Activated CD8-positive, alpha-beta T cell treated with anti-CD3 and anti-CD28 coated beads, Interleukin-2, amount 10 ng/mL, durations not matched to agents 7 days and 5 days (primary cell): ENCODE data around the gene ANGEL1. TPM values are rescaled to one million over a fixed set of nuclear protein-coding genes. Genes with fewer than 3 reads are reported as not detected.

Source experiments
- ATAC-seq: fragments of 150-1000 bp; cut with Tn5 transposase; one replicate; pipeline ENCODE4 v1.10.0; 2021; ENCODE audit warnings: moderate library complexity
- CTCF ChIA-PET: fragments of 350-600 bp; sonication (Branson Sonifier 250); formaldehyde crosslinking; loops from one replicate; lab custom pipeline; 2021; ENCODE audit warnings: antibody characterized with exemption; lab: Charles Lee
- POLR2A ChIA-PET: fragments of 350-600 bp; sonication (Branson Sonifier 250); formaldehyde crosslinking; loops from one replicate; lab custom pipeline; 2021; ENCODE audit warnings: antibody characterized with exemption; lab: Charles Lee
- DNase-seq: peaks from one replicate; pipeline ENCODE4 v3.0.0-alpha.2; 2020
- H3K27ac Mint-ChIP-seq: one replicate; pipeline ENCODE4 v1.8.0; 2021; ENCODE audit warnings: mild to moderate bottlenecking, mixed read lengths
- H3K27me3 Mint-ChIP-seq: one replicate; pipeline ENCODE4 v1.8.0; 2021; ENCODE audit warnings: low read depth, mixed read lengths
- H3K36me3 Mint-ChIP-seq: one replicate; pipeline ENCODE4 v1.8.0; 2021; ENCODE audit warnings: low read depth, mixed read lengths
- H3K4me1 Mint-ChIP-seq: one replicate; pipeline ENCODE4 v1.8.0; 2021; ENCODE audit warnings: low read depth, mixed read lengths
- H3K4me3 Mint-ChIP-seq: one replicate; pipeline ENCODE4 v1.8.0; 2021; ENCODE audit warnings: mild to moderate bottlenecking, mixed read lengths
- H3K9me3 Mint-ChIP-seq: one replicate; pipeline ENCODE4 v1.8.0; 2022; ENCODE audit warnings: mixed read lengths; ENCODE audit not compliant: insufficient read depth
- total RNA-seq, 2 experiments: library from RNA; stranded (reverse); gene quantifications; one replicate each; pipeline ENCODE4 v1.2.3, GENCODE V29; 2021

Gene ANGEL1
- total RNA-seq, 2 experiments from 2014 or later, result 11.5 to 13.7 TPM

DNA sequence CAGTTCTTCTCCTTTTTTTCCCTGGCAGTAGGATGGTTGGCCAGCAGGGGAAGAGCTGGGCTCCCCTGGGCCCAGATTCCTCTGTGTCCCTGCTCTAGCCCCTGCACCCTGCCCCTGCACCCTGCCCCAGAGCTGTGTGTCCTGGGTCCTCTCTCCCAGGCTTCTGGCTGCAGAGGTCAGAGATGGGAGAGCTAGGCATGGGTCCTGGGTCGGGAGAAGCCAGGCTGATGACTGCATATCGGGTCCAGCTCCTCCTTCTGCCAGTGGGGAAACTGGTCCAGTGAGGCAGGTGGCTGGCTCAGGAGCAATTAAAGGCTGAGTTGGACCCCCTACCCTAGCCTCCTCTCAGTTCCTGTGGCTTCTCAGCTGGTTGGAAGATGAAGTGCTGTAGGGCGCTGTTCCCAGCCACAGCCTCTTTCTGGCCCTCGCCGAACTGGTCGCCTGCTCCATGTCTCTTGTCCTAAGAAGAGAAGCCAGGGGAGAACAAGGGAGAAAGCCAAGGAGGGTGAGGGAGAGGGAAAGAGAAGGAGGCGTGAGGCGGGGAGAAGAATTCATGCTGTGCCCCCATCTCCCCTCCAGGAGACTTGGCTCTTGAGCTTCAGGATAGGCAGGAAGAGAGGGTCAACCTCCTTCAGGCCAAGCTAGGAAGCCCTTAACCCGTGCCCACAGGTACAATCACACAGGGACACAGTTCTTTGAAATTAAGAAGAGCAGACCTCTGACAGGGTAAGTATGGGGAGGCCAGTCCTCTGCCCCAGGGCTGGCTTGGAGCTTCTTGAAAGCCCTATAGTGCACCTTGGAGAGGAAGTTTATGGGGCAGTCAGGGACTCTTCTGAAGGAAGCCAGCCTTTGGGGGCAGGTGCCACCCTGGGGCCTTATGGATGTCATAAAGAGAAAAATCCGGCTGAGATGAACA lies 41.9 kb downstream of the ANGEL1 start:
- POLR2A ChIA-PET, result interaction anchor here (0.6 to 1.4 kb wide), 3 partner anchors 9 to 12 kb away, joined by 3 to 5 read pairs (median 3); no protein-coding TSS in a partner anchor
- H3K36me3 Mint-ChIP-seq, result no peaks in the 10 kb centered on the region
- H3K27ac Mint-ChIP-seq, result no peak overlapping the region
- CTCF ChIA-PET, result interaction anchor here (0.8 to 2.6 kb wide), 3 partner anchors 13 to 60 kb away, joined by 3 to 12 read pairs (median 7); no protein-coding TSS in a partner anchor
- H3K4me1 Mint-ChIP-seq, result peaks cover 27% of the 10 kb centered on the region
- ATAC-seq (no peak), DNase-seq (peak; percentile 18)
- H3K27me3 Mint-ChIP-seq, result peaks cover 2% of the 10 kb centered on the region
- no peaks in the 10 kb centered on the region for H3K9me3 Mint-ChIP-seq
- H3K4me3 Mint-ChIP-seq, result no peak overlapping the region

DNA sequence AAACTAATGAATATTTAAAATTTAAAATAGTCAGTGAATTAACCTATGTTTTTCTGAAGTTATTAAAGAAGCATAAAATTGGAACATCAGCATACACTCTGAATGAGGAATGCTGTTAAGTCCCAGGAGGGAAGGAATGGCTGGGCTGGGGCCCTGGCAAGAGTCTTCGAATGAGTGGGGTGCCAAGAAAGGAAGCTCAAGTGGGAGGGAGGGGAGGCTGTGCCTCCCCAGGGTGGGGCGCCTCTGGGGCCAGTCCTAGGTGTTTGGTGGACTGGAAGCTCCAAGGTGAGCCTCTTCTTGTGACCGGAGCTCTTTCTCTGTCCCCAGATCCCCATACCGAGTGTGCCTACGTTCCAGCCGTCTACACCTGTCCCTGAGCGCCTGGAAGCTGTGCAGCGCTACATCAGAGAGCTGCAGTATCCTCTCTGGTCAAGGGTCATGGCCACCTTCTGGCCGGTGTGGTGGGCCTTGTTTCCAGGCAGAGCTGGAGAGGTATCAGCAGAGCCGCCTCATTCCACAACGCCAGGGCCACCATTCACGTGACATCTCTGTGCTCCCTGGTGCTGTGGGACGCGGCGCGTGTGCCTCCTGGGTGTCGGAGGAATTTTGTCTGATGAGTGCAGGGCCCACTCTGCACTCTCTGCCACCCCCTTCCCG lies 42.9 kb downstream of the ANGEL1 start:
- Mint-ChIP-seq H3K9me3 (no peaks in the 10 kb centered on the region), H3K36me3 (no peaks in the 10 kb centered on the region), H3K27ac (no peak overlapping the region), H3K27me3 (peaks cover 6% of the 10 kb centered on the region), H3K4me1 (peaks cover 27% of the 10 kb centered on the region), H3K4me3 (no peak overlapping the region)
- ChIA-PET POLR2A (no interaction called here), CTCF (interaction anchor here (0.9 to 2.6 kb wide), 5 partner anchors 7 to 59 kb away, joined by 3 to 12 read pairs (median 6); no protein-coding TSS in a partner anchor)
- DNase-seq, result peak; percentile 16
- no peak for ATAC-seq

DNA sequence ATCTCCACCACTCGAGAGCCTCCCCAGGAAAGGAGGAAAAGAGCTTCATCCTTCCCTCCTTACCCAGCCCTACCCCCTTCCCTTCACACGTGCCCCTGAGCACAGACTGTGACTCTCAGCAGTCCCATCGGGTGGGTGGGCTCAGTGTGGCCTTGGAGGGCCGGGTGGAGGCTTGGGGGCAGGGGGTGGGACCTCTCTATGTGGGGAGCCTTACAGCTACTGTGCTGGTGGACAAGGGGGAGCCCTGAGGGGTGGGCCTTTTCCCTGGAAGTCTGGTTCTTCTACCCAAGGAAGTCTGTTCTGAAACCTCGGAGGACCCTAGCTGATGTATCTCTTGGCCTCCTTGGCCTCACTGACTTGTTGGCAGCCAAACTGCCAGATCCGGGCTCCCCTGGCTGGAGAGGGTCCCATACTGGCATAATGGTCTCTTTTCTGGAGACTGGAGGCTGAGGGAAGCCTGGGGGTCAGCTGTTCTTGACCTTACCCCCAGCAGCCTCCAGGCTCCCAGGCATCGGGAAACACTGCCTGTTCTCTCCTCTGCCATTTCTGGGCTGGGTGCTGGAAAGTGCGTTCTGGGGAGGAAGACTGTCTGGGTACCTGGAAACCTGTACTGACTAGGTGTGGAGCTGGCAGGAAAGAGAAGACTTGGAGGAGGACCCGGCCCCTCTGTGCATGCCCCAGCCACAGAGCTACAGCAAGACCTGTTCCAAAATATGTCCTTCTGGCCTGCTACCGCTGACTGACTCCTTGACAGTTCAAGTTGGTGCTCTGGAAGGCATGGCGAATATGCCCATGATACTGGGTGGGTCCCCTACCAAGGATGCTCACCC lies 43.8 kb downstream of the ANGEL1 start:
- no peak for ATAC-seq
- peaks cover 11% of the 10 kb centered on the region for H3K27me3 Mint-ChIP-seq
- peak overlapping the region; percentile 23 for H3K4me3 Mint-ChIP-seq
- peak; percentile 19 for DNase-seq
- ChIA-PET CTCF (interaction anchor here (0.9 to 2.8 kb wide), 6 partner anchors 8 to 59 kb away, joined by 3 to 17 read pairs (median 8); no protein-coding TSS in a partner anchor), POLR2A (interaction anchor here (1.7 kb wide), 1 partner anchor 44 kb away, joined by 5 read pairs; the partner anchor contains the start of gene ANGEL1)
- H3K9me3 Mint-ChIP-seq, result no peaks in the 10 kb centered on the region
- peak overlapping the region; percentile 70 for H3K27ac Mint-ChIP-seq
- no peaks in the 10 kb centered on the region for H3K36me3 Mint-ChIP-seq
- peaks cover 27% of the 10 kb centered on the region for H3K4me1 Mint-ChIP-seq

DNA sequence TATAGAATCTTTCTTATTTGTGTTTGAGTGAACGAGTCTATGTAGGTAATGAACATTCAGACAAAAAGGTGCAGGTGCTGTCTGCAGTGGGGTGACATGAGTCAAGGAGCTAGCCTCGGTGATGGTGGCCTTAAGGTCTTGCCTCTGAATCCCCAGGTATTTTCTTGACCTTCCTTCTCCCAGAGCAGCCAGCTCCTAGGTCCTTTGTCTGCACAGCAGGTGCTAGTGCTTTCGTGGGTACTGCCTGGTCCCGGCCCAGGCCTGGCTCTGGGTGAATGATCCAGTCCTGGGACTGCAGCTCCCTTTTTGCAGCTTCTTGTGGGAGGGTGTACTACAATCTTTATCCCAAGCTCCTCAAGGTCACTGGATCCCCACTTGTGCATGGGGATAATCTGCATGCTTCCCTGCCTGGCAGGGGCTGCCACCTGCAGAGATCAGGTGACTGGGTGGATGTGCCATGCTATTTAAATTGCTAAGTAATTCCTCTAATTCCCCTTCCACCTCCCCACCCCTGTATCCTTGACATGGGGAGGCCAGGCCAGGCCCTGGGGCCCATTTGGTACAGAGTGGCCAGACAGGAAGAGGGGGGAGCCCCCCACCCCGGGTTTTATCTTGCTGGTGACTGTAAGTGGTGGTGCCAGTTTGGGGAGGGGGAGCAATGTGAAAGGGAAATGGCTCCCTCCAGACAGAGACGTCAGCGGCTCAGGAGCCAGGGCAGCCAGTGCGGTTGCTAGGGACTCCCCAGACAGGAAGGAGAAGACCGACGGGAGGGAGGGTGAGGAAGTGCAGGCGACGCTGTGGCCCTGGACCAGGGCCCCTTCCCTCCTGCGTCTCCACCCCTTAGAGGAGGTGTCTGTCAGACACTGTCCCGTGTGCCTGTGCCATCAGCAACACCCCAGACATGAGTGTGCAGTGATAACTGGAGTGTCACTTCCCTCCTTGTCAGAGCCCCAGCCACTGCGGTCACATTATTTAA lies 44.7 kb downstream of the ANGEL1 start:
- Mint-ChIP-seq H3K4me3 (peak overlapping the region; percentile 23), H3K36me3 (no peaks in the 10 kb centered on the region), H3K9me3 (no peaks in the 10 kb centered on the region), H3K27ac (peak overlapping the region; percentile 70), H3K4me1 (peaks cover 19% of the 10 kb centered on the region), H3K27me3 (peaks cover 20% of the 10 kb centered on the region)
- ChIA-PET POLR2A (interaction anchor here (1.7 kb wide), 2 partner anchors 8 to 45 kb away, joined by 4 to 5 read pairs; partner anchors contain the start of gene ANGEL1), CTCF (interaction anchor here (0.7 to 2.8 kb wide), 5 partner anchors 9 to 58 kb away, joined by 3 to 17 read pairs (median 6); no protein-coding TSS in a partner anchor)
- DNase-seq, result peak; percentile 73
- peak; percentile 97 for ATAC-seq

DNA sequence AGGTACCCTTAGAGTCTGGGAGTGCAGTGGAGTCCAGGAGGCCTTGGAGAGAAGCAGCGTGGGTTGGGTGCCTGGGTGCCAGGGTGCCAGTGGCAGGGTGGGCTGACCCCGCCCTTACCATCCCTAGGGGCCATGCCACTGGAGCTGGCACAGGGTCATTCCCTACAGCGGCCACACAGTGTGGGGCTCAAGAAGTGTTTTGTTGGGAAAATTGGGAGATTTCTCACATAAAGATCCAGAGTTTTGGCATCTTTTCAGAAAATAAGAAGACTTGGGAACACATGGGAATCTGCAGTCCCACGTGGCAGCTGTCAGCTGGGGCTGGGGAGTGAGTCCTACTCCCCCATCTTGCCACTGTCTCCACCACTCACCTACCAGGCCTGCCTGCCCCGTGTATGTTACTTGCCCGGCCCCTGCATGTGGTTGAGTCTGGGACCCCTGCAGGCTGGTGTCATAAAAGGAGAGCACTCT lies 47.2 kb downstream of the ANGEL1 start:
- ChIA-PET POLR2A (no interaction called here), CTCF (interaction anchor here (0.8 to 2.3 kb wide), 2 partner anchors 46 to 55 kb away, joined by 3 to 9 read pairs; partner anchors contain the start of gene ANGEL1)
- Mint-ChIP-seq H3K4me3 (no peak overlapping the region), H3K27ac (no peak overlapping the region), H3K36me3 (no peaks in the 10 kb centered on the region), H3K27me3 (peaks cover 26% of the 10 kb centered on the region), H3K4me1 (peaks cover 30% of the 10 kb centered on the region), H3K9me3 (no peaks in the 10 kb centered on the region)
- no peak for ATAC-seq
- DNase-seq, result peak; percentile 15

DNA sequence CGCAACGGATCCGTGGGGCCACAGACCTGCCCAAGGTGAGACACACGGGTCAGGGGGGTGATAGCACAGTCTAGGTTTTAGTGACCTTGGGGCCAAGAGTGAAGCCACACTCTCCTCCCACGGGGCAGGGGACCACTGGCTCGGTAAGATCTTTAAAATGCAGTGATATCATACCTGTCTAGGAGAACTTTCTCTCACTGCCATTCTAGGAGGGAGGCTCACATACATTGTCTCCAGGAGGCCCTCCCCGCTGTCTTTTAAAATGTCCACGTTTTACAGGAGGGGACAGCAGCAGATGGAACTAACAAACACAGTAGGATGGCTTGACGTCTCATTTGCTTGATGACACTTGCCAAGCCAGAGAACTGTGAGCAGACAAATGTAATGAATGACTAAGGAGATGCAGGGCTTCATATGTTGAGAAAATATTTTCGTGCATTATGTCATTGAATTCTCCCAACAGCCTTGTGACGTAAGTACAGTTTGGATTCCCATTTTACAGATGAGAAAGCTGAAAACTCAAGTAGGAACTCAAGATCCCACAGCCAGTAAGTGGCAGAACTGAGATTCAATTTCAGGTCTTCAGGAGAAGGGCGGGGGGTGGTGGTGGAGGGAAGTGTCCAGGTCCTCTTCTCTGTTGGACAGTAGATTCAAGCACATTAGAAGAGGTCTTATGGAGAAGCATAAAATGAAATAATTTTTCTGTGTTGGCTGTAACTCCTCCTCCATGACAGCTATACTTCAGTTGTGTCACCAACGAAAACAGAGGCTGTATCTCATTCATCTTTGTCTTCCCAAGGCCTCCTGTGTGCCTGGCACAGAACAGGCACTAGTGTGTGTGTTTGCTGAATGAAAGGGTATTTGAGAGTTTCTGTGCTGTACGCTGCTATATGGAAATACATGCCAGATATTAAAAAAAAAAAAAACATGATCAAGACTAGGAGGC lies 49.3 kb downstream of the ANGEL1 start:
- Mint-ChIP-seq H3K36me3 (no peaks in the 10 kb centered on the region), H3K27ac (no peak overlapping the region), H3K9me3 (no peaks in the 10 kb centered on the region), H3K4me3 (no peak overlapping the region), H3K4me1 (peaks cover 19% of the 10 kb centered on the region), H3K27me3 (peaks cover 35% of the 10 kb centered on the region)
- no peak for ATAC-seq
- POLR2A ChIA-PET, result no interaction called here
- DNase-seq, result peak; percentile 19
- CTCF ChIA-PET, result no interaction called here

DNA sequence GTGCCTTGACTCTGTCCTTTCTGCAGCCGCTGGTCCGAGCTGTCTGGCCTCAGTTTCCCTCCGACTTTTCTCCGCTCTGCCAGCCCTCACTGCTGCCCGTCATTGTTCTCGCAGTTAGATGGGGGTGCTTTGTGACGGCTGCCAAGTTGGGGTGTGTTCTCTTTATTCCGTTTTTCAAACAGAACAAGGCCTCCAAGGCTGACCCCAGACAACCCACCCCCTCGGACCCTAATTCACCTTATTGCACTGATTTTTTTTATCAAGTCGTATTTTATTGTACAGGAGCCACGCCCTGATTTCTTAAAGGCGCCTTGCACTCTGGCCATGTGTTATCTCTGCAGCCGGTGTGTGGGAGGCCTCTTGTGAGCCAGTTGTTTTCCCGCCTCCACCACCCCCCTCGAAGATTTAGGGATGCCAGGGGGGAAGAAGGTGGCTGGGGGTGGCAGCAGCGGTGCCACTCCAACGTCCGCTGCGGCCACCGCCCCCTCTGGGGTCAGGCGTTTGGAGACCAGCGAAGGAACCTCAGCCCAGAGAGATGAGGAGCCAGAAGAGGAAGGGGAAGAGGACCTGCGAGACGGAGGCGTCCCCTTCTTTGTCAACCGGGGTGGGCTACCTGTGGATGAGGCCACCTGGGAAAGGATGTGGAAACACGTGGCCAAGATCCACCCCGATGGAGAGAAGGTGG lies 50.1 kb downstream of the ANGEL1 start:
- ChIA-PET POLR2A (interaction anchor here (0.6 kb wide), 1 partner anchor 53 kb away, joined by 4 read pairs; no protein-coding TSS in a partner anchor), CTCF (no interaction called here)
- Mint-ChIP-seq H3K9me3 (no peaks in the 10 kb centered on the region), H3K4me3 (peak overlapping the region; percentile 74), H3K27ac (no peak overlapping the region), H3K36me3 (no peaks in the 10 kb centered on the region), H3K27me3 (peaks cover 40% of the 10 kb centered on the region), H3K4me1 (peaks cover 11% of the 10 kb centered on the region)
- ATAC-seq (no peak), DNase-seq (peak; percentile 19)

DNA sequence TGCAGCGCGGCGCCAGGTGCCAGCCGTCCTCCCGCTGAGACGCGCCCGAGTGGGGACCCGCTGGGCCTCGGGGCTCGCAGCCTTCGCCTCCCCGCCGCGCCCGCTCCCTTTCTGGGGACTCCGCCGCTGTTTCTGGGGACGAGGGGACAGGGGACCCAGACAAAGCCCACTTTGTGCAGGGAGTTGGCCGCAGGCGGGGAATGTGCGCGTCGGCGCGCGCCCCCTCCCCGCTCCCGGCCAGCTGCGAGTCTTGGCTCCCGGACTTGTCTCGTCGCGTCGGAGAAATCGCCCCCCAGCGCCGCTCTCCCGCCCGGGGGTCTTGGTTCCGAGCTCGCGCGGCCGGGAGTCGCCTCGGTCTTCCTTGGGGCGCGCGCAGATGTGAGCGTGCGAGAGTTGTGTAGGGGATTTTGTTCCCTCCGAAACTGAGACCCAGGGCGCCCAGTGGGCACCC lies 50.7 kb downstream of the ANGEL1 start:
- ATAC-seq (peak; percentile 5), DNase-seq (peak; percentile 20)
- Mint-ChIP-seq H3K27me3 (peaks cover 40% of the 10 kb centered on the region), H3K9me3 (no peaks in the 10 kb centered on the region), H3K4me1 (peaks cover 11% of the 10 kb centered on the region), H3K27ac (no peak overlapping the region), H3K4me3 (peak overlapping the region; percentile 74), H3K36me3 (no peaks in the 10 kb centered on the region)
- ChIA-PET POLR2A (interaction anchor here (0.6 kb wide), 1 partner anchor 52 kb away, joined by 4 read pairs; no protein-coding TSS in a partner anchor), CTCF (interaction anchor here (3.4 kb wide), 1 partner anchor 51 kb away, joined by 14 read pairs; no protein-coding TSS in a partner anchor)
